RWPE2 (cell line): ENCODE data around the gene RPL37.
"Not testable (repeated sequence)": the region's sequence is repeated elsewhere in the genome, so short reads cannot be mapped to it uniquely, and the experiment has no call there.

ENCODE experiments used
- ATAC-seq: fragments of 200-7000 bp; cut with Tn5 transposase; 3 replicates; pipeline ENCODE4 v1.9.1; 2021; ENCODE audit warnings: low read depth
- DNase-seq: peaks from one replicate; pipeline ENCODE4 v3.0.0-alpha.2; 2020; ENCODE audit warnings: low spot score
- H3K27ac ChIP-seq: fragments of 450-650 bp; 2 replicates; pipeline ENCODE4 v1.5.1; 2017; ENCODE audit warnings: mild to moderate bottlenecking; ENCODE audit not compliant: poor library complexity, severe bottlenecking
- H3K27me3 ChIP-seq: fragments of 250-450 bp; sonication (Bioruptor Pico); 2 replicates; pipeline ENCODE4 v1.5.1; 2021; ENCODE audit warnings: mild to moderate bottlenecking, moderate library complexity; ENCODE audit not compliant: insufficient read depth, poor library complexity, severe bottlenecking
- H3K36me3 ChIP-seq: fragments of 250-450 bp; sonication (Bioruptor Pico); 2 replicates; pipeline ENCODE4 v1.5.1; 2020; ENCODE audit warnings: low read depth, mild to moderate bottlenecking, moderate library complexity
- H3K4me1 ChIP-seq: fragments of 250-450 bp; sonication (Bioruptor Pico); 2 replicates; pipeline ENCODE4 v1.5.1; 2021; ENCODE audit warnings: mild to moderate bottlenecking, moderate library complexity; ENCODE audit not compliant: insufficient read depth, poor library complexity, severe bottlenecking
- H3K4me3 ChIP-seq: fragments of 250-450 bp; sonication (Bioruptor Pico); 2 replicates; pipeline ENCODE4 v1.5.1; 2021; ENCODE audit warnings: mild to moderate bottlenecking, moderate library complexity; ENCODE audit not compliant: severe bottlenecking
- H3K9me3 ChIP-seq: fragments of 250-450 bp; sonication (Bioruptor Pico); 2 replicates; pipeline ENCODE4 v1.5.1; 2021; ENCODE audit warnings: mild to moderate bottlenecking, moderate library complexity; ENCODE audit not compliant: severe bottlenecking
- CTCF ChIP-seq: fragments of 450-650 bp; IDR thresholded peaks from one replicate; pipeline ENCODE4 v1.5.1; 2017; ENCODE audit warnings: mild to moderate bottlenecking, moderate library complexity; ENCODE audit not compliant: poor library complexity, severe bottlenecking

Gene RPL37

GRCh38 chr5:40797273-40798011 is 37.6 kb downstream of the RPL37 start:
- Histone ChIP-seq H3K27ac (peak overlapping the region; percentile 77), H3K4me3 (peak overlapping the region; percentile 51), H3K9me3 (no peaks in the 10 kb centered on the region), H3K4me1 (peaks cover 16% of the 10 kb centered on the region), H3K36me3 (peaks cover 20% of the 10 kb centered on the region), H3K27me3 (no peaks in the 10 kb centered on the region)
- DNase-seq: peak; percentile 87
- peak; percentile 66 for ATAC-seq
- no peak for TF ChIP-seq CTCF

DNA sequence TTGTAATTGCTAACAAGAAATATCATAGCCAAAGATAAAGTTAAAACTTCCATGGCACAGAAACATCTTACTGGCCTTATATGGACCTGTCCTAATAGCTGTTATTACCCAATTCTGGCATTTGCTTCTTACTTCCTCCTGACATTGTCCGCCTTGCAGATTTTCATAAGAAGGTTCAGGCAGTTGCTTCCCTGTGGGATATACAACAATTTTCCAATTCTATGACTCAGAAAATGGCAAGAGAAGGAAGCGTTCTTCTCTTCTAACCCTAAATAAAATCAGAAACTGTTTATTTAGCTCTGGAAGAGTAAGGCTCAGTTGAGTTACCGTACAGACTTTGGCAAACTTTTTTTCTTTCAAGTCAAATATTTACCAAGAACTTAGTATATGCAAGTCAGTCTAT is 38.5 kb downstream of the RPL37 start:
- ATAC-seq (no peak), DNase-seq (no peak)
- no peaks in the 10 kb centered on the region for H3K27me3 ChIP-seq
- peaks cover 27% of the 10 kb centered on the region for H3K36me3 ChIP-seq
- TF ChIP-seq CTCF: no peak
- H3K4me1 ChIP-seq: peaks cover 26% of the 10 kb centered on the region
- H3K9me3 ChIP-seq: no peaks in the 10 kb centered on the region
- H3K27ac ChIP-seq: peak overlapping the region; percentile 77
- H3K4me3 ChIP-seq: peak overlapping the region; percentile 51

- H3K4me1 ChIP-seq: peaks cover 35% of the 10 kb centered on the region
- not testable (repeated sequence) for DNase-seq, H3K9me3 ChIP-seq, ATAC-seq, H3K27me3 ChIP-seq, H3K4me3 ChIP-seq, H3K27ac ChIP-seq
- peaks cover 28% of the 10 kb centered on the region for H3K36me3 ChIP-seq
Measured at GRCh38 chr5:40794877-40795276, 40.1 kb downstream of the RPL37 start.

GRCh38 chr5:40794340-40794739 is 40.7 kb downstream of the RPL37 start:
- not testable (repeated sequence) for DNase-seq, ATAC-seq, H3K4me3 ChIP-seq, H3K27me3 ChIP-seq, H3K27ac ChIP-seq, H3K9me3 ChIP-seq
- Histone ChIP-seq H3K36me3 (peaks cover 33% of the 10 kb centered on the region), H3K4me1 (peaks cover 34% of the 10 kb centered on the region)

DNA sequence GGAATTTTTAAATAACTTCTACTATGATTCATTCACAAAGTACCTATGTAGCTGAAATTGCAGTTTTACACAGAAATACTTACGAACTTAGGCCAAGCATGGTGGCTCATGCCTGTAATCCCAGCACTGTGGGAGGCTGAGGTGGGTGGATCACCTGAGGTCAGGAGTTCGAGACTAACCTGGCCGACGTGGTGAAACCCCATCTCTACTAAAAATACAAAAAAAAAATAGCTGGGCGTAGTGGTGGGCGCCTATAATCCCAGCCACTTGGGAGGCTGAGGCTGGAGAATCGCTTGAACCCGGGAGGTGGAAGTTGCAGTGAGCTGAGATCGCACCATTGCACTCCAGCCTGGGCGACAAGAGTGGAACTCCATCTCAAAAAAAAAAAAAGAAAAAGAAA is 42.3 kb downstream of the RPL37 start:
- not testable (repeated sequence) for H3K4me3 ChIP-seq, H3K9me3 ChIP-seq, H3K27ac ChIP-seq, DNase-seq, ATAC-seq, H3K27me3 ChIP-seq
- H3K4me1 ChIP-seq: peaks cover 30% of the 10 kb centered on the region
- H3K36me3 ChIP-seq: peaks cover 49% of the 10 kb centered on the region

DNA sequence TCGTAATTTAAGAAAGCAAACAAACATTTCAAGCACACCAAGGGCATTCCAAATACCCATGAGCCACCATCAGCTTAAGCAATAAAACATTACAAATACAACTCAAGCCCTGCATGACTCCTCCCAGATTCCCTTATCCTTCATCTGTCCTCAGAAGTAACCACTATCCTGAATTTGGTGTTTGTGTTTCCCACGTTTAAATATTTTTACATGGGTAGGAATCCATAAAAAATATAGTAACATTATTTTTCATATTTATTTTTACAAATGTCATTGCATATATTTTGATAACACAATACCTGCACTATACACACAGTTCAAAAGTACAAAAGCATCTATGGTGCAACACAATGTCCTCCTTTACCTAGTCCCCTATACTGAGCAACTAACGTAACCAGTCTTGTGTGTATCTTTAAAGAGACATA is 43.3 kb downstream of the RPL37 start:
- H3K4me3 ChIP-seq: no peak overlapping the region
- H3K27ac ChIP-seq: peak overlapping the region; percentile 9
- no peak for TF ChIP-seq CTCF
- peak; percentile 75 for ATAC-seq
- no peaks in the 10 kb centered on the region for H3K27me3 ChIP-seq
- H3K4me1 ChIP-seq: peaks cover 28% of the 10 kb centered on the region
- peaks cover 59% of the 10 kb centered on the region for H3K36me3 ChIP-seq
- H3K9me3 ChIP-seq: peaks cover 9% of the 10 kb centered on the region
- DNase-seq: no peak
